DMS 273 treated with DMSO at 0.1 percent for 48 hours (cell line): ENCODE data around the gene CFAP54.

Source experiments
- DNase-seq: peaks from one replicate; lab custom pipeline; 2025; lab: John Stamatoyannopoulos, UW

The CFAP54 gene

GRCh38 chr12:96828169-96828789 lies 338.9 kb downstream of the CFAP54 start:
- no peak for DNase-seq

GRCh38 chr12:96829354-96829753 lies 340.0 kb downstream of the CFAP54 start:
- DNase-seq = no peak

DNA sequence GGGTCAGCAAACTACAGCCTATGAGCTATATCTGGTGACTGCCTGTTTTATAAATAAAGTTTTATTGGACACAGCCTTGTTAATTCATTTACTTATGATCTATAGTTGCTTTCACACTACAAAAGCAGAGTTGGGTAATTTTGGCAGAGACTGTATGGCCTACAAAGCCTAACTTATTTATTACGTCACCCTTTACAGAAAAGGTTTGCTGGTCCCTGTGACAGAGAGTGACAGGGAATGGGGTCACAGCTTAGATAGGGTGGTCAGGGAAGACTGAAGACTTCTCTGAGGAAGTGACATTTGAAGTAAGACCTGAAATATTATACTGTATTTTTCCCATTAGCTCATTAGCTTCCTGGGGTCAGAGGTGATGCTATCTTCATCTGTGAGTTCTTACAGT lies 342.0 kb downstream of the CFAP54 start:
- DNase-seq = no peak

- no peak for DNase-seq
Observed at GRCh38 chr12:96846293-96846692, 356.9 kb downstream of the CFAP54 start.

DNA sequence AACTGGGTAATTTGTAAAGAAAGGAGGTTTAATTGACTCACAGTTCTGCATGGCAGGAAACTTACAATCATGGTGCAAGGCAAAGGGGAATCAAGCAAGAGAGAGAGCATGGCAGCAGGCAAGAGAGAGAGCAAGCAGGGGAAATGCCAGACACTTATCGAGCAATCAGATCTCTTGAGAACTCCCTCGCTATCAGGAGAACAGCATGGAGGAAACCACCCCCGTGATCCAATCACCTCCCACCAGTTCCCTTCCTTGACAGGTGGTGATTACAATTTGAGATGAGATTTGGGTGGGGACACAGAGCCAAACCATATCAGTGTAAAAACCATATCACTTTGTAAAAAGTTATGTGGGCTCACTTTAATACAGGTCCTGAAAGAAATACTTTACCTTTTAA lies 361.3 kb downstream of the CFAP54 start:
- DNase-seq = no peak

DNA sequence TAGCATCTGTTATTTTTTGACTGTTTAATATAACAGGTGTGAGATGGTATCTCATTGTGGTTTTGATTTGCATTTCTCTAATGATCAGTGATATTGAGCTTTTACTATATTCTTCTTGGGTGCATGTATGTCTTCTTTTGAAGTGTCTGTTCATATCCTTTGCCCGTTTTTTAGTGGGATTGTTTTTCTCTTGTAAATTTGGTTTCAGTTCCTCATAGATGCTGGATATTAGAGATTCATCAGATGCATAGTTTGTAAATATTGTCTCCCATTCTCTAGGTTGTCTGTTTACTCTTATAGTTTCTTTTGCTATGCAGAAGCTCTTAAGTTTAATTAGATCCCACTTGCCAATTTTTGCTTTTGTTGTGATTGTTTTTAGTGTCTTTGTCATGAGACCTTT lies 368.8 kb downstream of the CFAP54 start:
- no peak for DNase-seq

GRCh38 chr12:96861656-96862055 lies 372.3 kb downstream of the CFAP54 start:
- DNase-seq = no peak

DNA sequence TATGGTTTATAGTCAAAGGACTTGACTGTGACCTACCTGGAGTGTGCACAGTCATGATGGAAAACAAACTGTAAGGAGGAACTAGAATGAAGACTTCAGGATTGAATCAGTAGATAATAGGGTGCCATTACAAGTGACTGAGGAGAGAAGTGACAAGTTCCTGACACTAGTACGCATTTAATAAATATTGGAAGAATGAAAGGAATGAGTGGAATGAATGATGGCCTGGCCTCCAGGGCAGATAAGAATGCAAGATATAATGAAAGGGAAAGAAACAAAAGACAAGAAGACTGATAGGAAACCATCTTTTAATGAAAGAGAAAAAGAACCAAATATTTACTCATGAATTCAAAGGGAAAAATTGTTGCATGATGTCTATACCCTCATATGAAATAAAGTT lies 372.9 kb downstream of the CFAP54 start:
- no peak for DNase-seq

GRCh38 chr12:96864335-96864734 lies 375.0 kb downstream of the CFAP54 start:
- no peak for DNase-seq

GRCh38 chr12:96866801-96867590 lies 377.6 kb downstream of the CFAP54 start:
- DNase-seq = no peak

DNA sequence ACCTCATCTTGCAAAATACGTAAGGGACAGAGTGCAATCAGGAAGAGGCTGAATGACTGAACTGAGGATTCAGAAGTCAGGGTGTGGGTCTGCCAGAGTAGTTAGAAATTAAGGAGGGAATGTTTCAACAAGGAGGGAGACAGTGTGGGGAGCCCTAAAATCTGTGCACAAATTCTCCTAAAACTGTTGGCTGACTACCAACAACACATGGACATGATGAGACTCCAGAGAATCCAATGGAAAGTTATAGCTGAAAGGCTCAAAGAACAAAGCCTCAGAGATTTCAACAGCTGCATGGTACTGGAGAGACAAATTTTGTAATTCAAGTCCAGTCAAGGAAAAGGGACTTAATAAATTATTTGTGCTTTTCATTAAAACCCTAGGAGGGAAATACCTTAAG lies 381.6 kb downstream of the CFAP54 start:
- DNase-seq = no peak

GRCh38 chr12:96872961-96873360 lies 383.6 kb downstream of the CFAP54 start:
- no peak for DNase-seq

DNA sequence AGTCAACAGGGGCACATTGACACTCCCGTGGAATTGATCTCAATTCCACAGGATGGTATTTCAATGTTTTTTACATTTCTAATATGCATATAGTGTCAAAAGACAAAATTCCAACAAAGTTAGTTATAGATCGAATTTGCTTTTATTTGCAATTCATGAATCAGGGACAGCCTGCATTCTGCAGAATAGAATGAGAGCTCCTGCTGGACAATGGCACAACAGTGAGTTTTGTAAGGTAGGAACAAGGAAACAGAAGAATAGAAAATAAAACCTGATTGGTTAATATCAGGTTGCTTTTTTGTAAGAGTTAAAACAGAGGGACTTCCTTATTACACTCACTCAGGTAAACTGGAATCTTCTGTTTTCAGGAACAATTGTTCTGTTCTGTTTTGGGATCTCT lies 384.8 kb downstream of the CFAP54 start:
- no peak for DNase-seq

- DNase-seq = no peak
Observed at GRCh38 chr12:96876966-96877365, 387.6 kb downstream of the CFAP54 start.

- DNase-seq = no peak
Observed at GRCh38 chr12:96878704-96879103, 389.3 kb downstream of the CFAP54 start.

- no peak for DNase-seq
Observed at GRCh38 chr12:96879301-96879700, 389.9 kb downstream of the CFAP54 start.

GRCh38 chr12:96880220-96880619 lies 390.8 kb downstream of the CFAP54 start:
- no peak for DNase-seq

DNA sequence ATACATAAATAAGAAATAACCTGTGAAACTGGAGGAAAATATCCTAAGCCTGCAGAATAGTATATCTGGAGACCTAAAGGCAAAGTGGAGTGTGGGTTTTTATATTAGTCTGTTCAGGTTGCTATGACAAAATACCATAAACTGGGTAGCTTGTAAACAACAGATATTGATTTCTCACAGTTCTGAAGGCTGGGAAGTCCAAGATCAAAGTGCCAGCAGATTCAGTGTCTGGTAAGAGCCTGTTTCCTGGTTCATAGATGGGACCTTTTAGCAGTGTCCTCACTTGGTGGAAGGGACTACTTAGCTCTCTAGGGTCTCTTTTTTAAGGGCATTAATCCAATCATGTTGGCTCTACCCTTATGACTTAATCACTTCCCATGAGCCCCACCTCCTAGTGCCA lies 392.2 kb downstream of the CFAP54 start:
- no peak for DNase-seq

DNA sequence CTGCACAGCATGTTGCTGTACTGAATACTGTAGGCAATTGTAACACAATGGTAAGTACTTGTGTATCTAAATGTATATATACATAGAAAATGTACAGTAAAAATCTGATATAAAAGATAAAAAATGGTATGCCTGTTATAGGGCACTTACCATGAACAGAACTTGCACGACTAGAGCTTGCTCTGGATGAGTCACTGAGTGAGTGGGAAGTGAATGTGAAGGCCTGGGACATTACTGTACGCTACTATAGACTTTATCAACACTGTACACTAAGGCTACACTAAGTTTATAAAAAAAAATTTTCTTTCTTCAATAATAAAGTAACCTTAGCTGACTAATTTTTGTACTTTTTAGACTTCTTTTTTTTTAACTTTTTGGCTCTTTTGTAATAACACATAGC lies 393.5 kb downstream of the CFAP54 start:
- no peak for DNase-seq

DNA sequence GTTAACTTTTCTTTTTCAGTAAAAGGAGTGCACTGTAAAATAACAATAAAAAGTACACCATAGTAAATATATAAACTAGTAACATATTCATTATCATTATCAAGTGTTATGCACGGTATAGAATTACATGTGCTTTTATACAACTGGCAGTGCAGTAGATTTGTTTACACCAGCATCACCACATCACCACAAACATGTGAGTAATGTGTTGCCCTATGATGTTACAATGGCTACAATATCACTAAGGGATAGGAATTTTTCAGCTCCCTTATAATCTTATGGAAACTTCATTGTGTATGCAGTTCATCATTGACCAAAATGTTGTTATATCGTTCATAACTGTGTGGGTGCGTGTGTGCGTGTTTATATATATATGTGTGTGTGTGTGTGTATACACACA lies 394.2 kb downstream of the CFAP54 start:
- DNase-seq = no peak

DNA sequence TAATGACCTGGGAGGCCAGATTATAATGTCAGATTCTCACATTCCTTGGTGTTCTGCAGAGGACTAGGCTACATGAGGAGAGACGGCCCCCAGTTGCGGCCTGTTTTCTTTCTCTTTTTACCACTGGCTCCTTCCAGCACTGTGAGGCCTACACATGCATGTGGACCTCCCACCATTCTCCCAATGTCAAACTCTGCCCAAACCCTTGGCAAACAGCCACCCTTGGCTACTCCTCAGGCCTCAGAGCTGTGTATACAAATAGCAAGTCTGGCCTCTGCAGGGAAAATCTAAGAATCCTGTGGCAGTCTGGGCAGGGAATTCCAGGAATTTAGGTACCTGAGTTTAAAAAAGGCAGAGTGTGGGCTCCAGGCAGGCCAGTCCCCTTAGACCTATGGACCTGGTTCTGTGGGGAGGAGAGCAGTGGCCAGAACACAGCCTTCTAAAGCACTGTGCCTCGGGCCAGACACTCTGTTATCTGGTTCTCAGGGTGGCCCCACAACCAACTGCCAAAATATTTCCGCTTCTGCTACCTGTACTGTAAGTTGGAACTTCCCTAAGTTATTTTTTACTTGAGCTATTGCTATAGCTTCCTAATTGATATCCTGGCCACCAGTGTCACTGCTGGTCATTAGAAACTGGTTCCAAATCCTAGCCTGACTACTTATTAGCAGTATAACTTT lies 397.8 kb downstream of the CFAP54 start:
- DNase-seq = no peak

GRCh38 chr12:96889273-96889933 lies 400.0 kb downstream of the CFAP54 start:
- no peak for DNase-seq

DNA sequence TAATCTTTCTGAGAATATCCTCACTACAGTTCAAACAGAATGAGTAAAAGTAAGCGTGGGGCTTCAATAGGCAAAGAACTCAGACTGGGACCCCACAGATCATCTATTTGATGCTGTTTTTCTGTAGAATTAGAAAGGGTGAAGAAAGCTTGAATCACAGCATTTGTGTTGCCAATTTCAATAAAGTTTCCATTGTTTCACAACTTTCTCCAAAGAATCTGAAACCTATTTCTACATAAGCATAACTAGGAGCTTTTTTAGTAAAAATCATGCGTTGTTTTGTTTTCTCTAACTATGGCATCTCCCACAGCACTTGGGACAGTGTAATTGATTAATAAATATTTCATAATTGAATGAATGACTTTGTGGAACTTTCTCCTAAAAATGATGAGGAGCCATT lies 401.0 kb downstream of the CFAP54 start:
- DNase-seq = no peak
